Left colon (tissue), 2 donors: ENCODE results near the gene USP9Y. TPM values are rescaled to one million over a fixed set of nuclear protein-coding genes. Genes with fewer than 3 reads are reported as not detected.

Source experiments
- total RNA-seq, 2 donors: library from RNA; stranded (reverse); fragmentation: NEBNext Ultra II Directional; extraction: Animal tissue kit (Norgen Biotek cat#: 25700); gene quantifications; one replicate each; pipeline ENCODE4 v1.2.1, GENCODE V29; 2021
- donor health status: DM: no; HTN: no; CAD: no.
- donor health status: DM: yes; HTN: yes; CAD: no.

USP9Y gene
- total RNA-seq, 2 donors from 2014 or later, result not detected

Other genes starting within 250 kb of the USP9Y start
- not detected for gene DDX3Y, start 203.6 kb downstream of the USP9Y start, total RNA-seq